Stimulated activated CD4-positive, alpha-beta T cell treated with anti-CD3 and anti-CD28 coated beads, Interleukin-2, amount 100 ng/mL, for 24 hours (primary cell): ENCODE data around the gene ABCC3.
A peak's percentile ranks its signal among the peaks of the same experiment; 100 is the strongest.

Experiments
- DNase-seq, 2 donors: peaks; one replicate each; pipeline ENCODE4 v3.0.0-alpha.2; 2020

The ABCC3 gene

DNA sequence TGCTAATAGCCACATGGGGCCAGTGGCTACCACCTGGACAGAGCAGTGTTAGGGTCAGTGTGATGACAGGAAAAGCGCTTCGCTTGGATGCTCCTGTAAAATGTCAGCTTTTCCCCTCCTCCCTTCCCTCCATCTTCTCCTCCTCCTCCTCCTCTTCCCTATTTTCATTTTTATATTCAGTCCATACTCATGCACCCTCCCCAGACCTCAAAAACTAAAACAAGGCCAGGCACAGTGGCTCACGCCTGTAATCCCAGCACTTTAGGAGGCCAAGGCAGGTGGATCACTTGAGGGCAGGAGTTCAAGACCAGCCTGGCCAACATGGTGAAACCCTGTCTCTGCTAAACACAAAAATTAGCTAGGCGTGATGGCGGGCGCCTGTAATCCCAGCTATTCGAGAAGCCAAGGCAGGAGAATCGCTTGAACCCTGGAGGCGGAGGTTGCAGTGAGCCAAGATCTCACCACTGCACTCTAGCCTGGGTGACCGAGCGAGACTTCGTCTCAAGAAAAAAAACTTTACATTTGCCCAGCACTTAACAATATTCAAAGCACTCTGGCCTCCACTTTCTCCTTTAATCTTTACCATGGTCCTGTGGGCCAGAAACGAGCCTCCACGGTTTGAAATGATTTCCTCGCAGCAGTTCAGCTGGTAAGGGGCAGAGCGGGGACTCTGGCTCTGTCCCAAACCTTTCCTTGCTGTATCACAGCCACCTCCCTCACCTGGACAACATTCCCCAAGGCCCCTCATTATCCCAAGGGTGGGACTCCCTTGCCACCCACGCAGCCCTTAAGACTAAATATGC lies 51.2 kb downstream of the ABCC3 start:
- no peak for DNase-seq

DNA sequence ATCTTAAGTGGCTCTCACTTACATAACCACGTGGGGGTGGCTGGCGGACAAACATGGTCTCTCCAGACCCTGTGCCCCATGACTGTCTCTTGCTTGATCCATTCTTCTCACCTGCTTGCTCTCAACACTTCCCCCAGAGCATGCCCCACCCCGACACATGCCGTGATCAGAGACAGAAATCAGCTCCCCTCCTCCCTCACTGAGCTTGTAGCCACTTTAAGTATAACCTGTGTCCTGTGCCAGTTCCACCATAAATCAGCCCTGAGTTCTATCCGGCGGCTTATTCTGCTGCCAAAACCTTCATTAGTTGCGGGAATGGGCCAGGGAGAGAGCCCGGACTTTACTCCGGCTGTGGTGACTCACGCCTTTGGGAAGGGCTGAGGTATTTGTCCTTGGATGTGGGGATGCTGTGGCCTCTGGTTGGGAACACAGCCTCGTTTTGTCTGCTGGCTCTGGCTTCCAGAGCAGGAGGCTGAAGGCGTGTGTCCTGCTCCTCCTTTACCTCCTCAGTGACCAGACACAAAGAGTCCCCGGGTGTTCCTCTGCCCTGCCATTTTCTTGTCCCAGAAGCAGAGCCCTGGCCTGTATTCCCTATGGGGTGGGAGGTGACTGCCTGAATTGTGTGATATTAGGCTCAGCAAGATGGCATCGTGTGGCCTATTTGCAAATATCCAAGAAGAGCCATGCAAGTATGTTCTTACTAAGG lies 52.0 kb downstream of the ABCC3 start:
- no peak for DNase-seq

DNA sequence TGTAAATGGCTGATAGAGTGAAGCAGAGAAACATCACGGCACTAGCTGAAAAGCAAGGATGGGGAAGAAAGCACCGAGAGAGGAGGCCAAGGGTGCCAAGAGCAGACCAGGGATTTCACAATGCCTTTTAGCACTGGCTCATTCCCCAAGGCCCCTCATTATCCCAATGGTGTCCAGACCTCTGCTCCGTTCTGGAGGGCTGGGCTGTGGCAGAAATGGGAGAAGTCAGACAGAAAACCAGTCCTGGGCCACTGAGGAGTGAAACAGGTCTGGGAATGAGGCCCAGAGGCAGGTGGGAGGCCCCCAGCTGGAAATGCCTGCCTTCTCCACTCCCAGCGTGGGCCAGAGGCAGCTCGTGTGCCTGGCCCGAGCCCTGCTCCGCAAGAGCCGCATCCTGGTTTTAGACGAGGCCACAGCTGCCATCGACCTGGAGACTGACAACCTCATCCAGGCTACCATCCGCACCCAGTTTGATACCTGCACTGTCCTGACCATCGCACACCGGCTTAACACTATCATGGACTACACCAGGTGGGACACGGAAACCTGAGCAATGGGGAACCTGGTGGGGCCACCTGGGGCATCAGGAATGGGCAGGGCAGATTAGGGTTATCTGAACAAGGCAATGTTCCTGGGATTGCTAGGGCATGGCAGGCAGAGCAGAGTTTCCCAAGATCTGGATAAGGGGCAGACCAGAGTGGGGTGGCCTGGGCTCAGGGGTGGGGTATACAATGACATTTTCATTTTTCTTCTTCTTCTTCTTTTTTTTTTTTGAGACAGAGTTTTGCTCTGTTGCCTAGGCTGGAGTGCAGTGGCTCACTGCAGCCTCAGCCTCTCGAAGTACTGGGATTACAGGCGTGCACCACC lies 52.8 kb downstream of the ABCC3 start:
- no peak for DNase-seq

DNA sequence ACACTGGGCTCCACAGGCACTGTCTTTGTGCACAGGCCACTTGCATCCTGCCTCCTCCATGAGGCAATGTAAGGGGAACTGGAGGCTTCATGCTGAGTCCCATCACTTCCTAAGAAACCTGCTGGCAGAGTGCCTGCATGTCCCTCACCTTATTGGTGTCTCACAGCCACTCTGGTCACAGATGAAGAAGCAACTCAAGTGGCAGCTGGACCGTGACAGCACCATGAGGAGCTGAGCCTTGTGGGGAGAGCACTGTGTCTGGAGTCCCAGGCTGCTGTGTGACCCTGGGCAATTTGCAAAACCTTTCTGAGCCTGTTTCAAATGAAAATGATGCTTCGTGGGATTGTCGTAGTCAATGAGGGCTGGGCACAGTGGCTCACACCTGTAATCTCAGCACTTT lies 53.6 kb downstream of the ABCC3 start:
- no peak for DNase-seq

DNA sequence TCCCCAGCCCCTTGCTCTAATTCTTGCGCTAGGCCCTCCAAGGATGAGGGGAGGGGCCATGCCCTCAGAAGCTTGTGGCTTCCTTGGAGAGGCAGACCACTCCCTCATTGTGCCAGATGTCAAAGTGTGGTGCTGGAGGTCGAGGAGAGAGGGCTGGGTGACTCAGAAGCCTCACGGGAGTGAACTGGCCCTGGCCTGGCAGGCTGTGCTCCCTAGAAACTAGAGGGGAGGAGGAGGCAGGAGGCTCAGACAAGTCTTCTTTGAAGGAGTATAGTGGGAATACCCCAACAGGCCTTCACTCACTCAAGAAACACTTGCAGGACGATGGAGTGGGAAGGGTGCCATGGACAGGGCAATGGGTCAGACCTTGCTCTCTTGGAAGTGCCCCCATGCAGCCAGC lies 54.6 kb downstream of the ABCC3 start:
- no peak for DNase-seq

DNA sequence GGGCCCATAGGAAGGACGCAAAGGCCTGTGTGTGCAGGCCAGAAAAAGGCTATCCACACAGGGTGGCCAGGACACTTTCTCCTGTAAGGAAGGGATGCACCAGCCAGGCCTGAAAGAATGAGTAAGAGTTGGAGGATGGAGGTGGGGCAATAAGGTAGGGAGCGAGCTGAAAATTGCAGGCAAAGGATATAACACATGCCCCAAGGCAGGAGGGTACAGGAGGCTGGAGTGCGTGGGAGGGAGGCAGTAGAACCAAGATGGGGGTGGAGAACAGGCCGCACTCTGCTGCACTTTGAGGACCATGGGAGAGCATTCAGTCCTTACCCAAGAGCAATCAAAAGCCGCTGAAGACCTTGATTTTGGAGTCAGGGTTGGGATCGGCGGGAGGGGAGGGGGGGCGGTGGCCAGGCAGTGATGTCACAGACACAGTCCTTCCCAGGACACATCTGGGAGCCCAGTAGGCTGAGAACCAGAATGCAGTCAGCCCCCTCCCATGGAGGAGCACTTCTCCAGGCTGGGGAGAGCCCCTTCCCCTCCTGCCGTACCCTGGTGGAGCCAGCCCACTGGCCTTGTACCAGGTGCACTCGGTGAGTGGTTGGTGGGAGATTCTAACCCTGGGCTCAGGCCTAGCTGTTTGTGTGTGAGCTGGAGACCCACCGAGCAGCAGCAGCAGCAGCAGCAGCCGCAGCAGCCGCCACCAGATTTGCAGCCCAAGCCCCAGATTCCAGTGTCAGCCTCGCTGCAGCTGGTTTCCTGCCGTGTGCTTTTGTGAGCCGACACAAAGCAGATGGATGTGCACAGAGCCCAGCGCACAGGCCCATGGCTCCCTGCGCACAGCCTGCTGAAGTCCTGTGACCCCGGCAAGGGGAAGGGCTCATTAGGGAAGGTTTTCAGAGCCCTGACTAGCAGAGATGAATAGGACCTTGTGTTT lies 55.5 kb downstream of the ABCC3 start:
- DNase-seq: no peak

DNA sequence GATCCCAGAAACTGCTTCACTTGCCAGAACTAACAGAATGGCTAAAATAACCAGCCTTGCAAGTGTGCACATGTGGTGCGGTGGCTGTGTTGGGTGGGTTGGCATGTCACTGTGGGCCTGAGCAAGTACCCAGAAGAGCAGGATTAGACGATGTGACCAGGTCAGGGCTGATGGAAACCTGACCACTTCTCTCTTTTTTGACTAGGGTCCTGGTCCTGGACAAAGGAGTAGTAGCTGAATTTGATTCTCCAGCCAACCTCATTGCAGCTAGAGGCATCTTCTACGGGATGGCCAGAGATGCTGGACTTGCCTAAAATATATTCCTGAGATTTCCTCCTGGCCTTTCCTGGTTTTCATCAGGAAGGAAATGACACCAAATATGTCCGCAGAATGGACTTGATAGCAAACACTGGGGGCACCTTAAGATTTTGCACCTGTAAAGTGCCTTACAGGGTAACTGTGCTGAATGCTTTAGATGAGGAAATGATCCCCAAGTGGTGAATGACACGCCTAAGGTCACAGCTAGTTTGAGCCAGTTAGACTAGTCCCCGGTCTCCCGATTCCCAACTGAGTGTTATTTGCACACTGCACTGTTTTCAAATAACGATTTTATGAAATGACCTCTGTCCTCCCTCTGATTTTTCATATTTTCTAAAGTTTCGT lies 56.3 kb downstream of the ABCC3 start:
- no peak for DNase-seq

DNA sequence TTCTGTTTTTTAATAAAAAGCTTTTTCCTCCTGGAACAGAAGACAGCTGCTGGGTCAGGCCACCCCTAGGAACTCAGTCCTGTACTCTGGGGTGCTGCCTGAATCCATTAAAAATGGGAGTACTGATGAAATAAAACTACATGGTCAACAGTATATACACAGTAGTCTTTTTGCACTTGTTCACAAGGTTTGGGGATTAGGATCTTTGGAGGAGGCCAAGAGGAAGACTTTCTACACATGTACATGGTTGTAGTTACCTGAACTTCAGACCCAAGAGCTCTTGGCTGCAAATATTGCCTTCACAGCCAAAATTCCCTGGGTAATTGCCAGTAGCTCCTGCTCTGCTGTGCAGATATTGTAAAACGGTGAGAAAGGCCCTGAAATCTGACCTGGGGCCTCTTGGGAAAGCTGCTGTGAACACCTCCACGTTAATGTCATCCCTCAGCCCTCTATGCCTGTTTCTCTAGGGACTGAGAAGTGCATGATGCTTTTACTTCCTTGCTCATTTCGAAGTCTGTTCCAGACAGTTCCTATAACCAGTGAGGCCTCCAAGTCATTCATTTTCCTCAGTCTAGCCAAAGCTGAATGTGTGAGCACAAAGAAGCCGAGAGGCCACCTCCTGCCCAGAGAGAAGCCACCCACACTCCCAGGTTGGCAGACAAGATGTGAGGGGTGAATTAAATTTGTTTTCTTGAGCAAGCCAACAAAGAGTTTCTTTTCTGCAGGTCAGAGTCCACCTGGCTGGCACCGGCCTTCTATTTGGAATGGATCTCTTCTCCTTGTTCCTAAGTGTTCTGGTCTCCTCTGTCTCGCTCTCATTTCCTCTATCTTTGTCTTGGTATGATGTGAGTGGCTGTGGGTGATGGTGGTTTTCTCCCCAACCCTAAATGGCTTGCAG lies 57.1 kb downstream of the ABCC3 start:
- no peak for DNase-seq

DNA sequence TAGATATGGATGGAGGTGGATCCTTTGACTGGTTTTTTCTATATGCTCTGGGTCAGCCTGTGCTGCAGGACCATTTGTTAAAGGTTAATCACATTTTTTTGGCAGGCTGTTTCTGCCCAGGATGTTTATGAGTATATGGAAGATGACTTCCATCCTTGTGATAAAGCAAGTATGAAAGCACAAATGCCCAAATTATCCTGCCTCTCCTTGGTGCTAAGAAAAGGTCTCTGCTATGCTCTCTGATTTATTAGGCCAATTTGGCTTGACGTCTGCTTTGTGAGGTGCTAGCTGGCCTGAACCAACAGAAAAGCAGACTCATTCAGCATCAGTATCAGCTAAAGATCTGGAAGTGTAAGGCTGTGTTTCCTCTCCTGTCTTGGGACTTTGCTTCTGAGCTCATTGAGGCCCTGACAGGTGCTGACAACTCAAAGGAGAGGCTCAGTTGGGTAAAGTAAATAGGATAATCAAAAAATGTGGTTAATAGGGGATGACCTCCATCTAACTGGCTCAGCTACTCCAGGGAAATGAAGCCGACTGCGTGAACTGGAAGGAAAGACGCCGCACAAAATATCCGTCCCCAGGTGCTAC lies 57.9 kb downstream of the ABCC3 start:
- DNase-seq: no peak

DNA sequence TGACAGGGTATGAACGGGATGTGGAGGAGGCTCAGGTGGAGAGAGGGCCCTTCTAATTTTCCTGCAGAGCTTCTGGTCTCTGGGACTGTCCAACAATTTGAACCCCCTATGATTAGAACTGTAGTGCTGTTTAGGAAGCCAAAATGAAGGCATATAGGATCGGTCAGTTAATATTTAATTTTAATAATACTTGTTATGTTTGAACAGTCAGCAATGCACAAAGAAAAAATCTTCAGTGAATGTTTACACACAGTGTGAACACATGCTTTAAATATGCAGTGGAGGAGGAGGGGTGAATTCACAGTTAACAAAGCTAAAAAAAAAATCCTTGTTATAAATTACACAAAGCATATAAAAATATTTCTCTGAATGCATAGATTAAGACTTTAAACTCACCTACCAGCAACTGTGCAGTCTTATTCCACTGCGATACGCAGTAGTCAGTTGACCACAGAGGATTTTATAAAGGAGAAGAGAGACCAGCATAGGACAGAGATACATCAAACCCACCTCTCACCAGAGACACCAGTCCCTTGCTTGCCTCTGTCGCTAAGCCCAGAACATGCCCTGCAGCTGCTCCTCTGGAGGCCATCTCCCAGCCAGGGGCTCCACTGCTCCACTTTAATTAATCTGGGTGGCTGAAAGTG lies 58.5 kb downstream of the ABCC3 start:
- no peak for DNase-seq

DNA sequence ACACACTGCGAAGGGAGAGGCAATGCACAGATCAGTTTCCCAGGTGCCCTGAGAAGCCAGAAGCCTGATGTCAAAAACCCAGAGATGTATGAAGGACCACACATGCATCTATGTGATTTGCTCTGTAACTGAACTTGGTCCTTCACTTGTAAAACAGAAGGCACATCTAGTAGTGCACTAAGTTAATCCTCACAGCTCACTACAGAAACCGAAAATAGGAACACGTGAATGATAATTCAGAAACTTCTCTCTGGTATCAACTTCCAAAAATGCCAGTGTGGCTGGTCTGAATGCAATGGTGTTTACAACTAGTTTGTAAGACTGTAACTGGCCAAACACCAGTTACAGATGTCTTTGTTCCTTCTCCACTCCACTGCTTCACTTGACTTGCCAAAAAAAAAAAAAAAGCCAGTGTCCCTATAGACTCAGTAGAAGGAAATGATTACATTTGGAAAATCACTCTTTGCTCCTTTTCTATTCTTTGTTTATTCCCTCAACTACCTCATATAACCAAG lies 61.7 kb downstream of the ABCC3 start:
- DNase-seq: no peak

DNA sequence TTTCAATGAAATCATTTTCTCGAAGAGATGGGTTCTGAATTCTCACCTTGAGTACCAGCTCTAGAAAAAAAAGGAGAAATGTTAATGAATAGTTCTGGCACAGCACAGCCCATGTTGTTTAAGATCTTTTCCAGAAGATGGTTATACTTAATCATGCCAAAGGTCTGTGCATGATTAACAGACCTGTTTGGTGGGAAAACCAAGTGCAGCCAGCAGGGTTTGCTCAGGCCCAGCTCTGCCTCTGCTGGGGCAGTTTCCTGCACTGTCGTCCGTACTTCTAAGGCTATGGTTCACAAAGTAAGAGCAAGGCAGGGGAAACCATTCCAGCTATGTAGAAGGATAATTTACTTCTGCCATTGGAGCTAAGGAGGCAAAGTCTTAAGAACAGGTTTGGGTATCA lies 62.4 kb downstream of the ABCC3 start:
- DNase-seq: no peak

DNA sequence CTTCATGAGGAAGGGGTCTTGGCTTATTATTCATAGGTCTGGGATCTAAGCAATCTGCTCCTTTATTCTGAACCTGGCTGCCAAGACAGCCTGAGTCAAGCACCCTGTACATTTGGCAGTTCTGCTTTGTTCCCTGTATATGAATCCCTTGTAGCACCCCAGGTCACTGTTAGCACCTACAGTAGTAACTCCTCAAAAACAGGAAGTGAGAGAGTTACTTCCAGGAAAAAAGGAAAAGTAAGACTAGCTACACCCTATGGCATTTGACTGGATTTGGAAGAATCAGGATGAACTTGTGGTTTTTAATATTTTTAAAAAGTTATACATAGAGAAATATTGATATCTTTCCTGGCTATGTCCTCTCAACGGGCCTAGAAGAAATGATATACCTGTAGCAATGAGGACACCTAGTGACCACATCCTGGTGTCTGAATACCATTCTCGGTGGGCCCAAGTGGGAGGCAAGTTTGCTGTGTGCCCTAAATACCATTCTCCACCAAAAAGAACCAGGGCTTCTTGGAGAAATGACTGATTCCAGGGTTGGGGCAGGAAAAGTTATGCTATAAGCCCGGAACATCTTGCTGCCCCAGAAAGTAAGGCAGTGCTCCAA lies 63.1 kb downstream of the ABCC3 start:
- no peak for DNase-seq

DNA sequence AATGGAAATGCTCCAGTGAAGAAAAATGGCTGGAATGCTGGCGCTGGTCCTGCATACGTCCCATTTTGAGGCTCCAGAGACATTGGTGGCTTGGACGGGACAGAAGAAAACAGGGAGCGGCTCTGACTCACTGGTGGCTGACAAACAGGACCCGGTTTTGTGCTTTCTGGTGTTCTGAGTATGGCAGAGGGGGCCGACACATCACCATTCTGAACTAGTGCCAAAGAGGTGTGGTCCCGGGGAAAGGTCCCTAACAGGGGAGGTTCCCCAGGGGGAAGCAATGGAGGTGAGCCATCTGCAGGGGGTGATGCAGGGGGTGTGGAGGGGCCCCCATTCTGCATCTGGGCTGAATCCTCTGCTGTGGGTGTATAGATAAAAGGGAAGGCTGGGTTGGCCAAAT lies 64.7 kb downstream of the ABCC3 start:
- DNase-seq: no peak

DNA sequence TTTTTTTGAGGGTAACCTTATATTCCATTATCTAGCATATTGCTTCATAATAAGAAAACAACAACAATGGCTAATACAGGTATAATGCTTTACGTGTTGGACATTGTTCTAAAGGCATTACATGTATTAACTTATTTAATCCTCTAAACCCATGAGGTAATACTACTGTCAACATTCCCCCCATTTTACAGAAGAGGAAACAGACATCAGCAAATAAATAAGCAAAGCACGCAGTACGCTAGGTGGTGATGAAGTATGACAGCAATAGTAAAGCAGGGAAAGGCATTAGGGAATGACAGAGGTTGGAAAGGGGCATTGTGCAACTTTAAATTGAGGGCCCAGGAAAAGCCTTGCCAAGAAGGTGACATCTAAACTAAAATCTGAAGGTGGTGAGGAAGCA lies 68.5 kb downstream of the ABCC3 start:
- DNase-seq: no peak

DNA sequence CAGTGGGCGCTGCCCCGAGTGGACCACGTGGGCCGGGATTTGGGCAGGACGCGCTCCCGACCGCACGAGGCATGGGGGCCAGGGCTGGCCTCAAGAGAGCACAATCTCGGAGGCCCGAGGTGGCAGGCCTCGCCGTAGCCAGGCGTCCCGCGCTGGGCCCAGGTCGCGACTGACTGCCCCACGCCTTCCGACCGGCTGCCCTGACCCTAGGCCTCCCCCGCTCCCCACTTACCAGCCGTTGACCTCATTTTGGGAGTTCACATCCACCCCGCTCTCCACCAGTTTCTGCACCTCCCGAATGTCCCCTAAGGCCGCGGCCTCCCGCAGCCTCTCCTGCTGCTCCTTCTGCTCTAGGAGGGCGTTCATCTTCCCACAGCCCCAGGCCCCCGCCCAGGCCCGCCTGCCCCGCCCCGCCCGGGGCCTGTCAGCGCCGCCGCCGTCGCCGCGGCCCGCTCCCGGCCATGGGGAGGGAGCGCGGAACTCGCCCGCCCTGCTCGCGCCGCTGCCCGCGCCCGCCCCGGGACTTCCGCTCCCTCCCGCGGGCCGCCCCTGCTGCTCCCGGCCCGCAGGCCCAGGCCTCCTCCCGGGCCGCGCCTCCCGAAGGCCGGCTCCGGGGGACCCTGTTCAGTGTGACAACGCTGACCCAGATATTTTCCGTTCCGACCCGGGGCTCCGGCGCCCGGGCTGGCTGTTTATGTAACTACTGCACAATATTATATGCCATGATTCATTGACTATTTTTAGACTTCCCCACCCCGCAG lies 72.8 kb downstream of the ABCC3 start, which contains the start of gene ANKRD40:
TSS of gene ANKRD40 (minus strand) at position 626 of the 761 bp plus-strand sequence. CDS start at position 366, 260 bp downstream.
- DNase-seq: peak; percentile 91 to 93

DNA sequence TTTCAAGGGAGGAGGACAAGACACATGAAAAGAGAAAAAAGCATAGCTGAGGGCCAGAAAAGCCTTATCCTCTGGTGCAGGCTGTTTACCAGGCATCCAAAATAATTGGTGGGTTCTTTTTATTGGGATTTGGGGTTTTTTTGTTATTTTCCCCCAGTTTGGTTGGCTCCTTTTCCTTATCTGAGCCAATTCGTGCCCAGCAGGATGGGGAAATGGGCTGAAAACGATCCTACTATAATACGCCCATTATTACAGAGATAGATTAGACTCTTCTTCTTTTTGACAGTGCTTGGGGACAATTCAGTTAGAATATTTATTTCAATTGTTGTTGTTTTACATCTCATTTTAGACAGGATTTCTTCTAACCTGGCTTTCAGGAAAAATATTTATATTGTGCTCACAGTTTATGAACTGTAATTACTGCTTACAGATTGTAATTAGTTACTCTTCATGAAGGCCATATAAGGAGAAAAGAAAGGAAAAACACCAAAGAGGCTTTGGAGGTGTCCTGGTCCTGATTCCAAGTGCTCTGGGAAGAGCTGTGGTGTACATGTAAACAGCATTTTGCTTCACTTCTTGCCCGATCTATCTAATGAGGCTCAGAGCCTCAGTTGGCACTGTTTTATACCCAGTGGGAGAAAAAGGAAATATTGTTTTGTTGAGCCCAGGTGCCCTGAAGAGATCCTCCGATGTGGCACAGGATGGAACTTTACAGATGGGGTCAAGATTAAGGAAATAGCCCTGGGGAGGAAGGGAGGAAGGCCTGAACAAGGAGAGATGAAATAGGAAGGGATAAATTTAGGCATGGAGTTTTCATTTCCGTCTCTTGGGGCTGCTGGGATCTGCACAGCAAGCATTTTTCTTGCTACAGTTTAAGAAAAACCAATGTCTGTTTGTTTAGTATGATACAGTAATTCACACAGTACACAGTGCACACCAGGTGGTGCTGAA lies 73.6 kb downstream of the ABCC3 start:
- no peak for DNase-seq
